ENCODE measurements around the gene TMEM217. TPM values are rescaled to one million over a fixed set of nuclear protein-coding genes. Genes with fewer than 3 reads are reported as not detected.

The TMEM217 gene
- polyA plus RNA-seq, 1 experiment, result 7.7 TPM

DNA sequence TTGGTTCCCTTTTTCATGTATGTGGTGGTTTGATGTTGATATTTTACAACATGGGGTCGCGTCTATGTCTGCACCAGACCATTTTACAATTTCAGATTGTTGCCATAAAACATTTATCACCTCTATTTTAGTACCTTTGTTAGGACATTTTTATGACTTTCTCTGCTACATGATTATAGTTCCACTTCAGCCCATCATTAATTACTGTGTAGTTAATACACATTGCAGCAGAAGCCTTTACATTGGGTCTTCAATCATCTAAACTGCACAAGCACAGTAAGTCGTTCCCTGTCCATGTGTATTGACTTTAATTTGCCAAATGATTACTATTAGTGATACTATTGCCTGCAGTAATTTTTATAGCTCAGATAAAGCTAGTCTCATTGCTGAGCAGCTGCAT is 15.7 kb upstream of the TMEM217 start:
- Histone ChIP-seq H3K9me3 (ENCODE audit: control insufficient read depth, insufficient read depth, low read length) (no peaks in the 10 kb centered on the region), H3K27ac (ENCODE audit: low read depth, low read length) (no peak overlapping the region), H3K27me3 (ENCODE audit: control insufficient read depth, insufficient read depth, low read length) (no peaks in the 10 kb centered on the region), H3K4me3 (ENCODE audit: low read depth, low read length) (no peak overlapping the region)
- TF ChIP-seq, protein P1, sequence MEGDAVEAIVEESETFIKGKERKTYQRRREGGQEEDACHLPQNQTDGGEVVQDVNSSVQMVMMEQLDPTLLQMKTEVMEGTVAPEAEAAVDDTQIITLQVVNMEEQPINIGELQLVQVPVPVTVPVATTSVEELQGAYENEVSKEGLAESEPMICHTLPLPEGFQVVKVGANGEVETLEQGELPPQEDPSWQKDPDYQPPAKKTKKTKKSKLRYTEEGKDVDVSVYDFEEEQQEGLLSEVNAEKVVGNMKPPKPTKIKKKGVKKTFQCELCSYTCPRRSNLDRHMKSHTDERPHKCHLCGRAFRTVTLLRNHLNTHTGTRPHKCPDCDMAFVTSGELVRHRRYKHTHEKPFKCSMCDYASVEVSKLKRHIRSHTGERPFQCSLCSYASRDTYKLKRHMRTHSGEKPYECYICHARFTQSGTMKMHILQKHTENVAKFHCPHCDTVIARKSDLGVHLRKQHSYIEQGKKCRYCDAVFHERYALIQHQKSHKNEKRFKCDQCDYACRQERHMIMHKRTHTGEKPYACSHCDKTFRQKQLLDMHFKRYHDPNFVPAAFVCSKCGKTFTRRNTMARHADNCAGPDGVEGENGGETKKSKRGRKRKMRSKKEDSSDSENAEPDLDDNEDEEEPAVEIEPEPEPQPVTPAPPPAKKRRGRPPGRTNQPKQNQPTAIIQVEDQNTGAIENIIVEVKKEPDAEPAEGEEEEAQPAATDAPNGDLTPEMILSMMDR (IDR thresholded peaks at IDR 0.05; ENCODE audit: low read depth, low read length), result no peak
- DNase-seq (ENCODE audit: low read depth, low spot score), result no peak
- CTCF ChIA-PET, result no interaction called here
- POLR2A ChIA-PET, result interaction anchor here (0.7 kb wide), 1 partner anchor 18 kb away, joined by 7 read pairs; no protein-coding TSS in a partner anchor

GRCh38 chr6:37272834-37273566 is 15.1 kb upstream of the TMEM217 start:
- no peak overlapping the region for H3K27ac ChIP-seq (ENCODE audit: low read depth, low read length)
- CTCF ChIA-PET, result interaction anchor here (0.7 kb wide), 1 partner anchor 419 kb away, joined by 3 read pairs; no protein-coding TSS in a partner anchor
- POLR2A ChIA-PET, result interaction anchor here (0.6 to 0.7 kb wide), 3 partner anchors 11 to 18 kb away, joined by 4 to 7 read pairs (median 4); no protein-coding TSS in a partner anchor
- H3K4me3 ChIP-seq (ENCODE audit: low read depth, low read length), result no peak overlapping the region
- no peaks in the 10 kb centered on the region for H3K27me3 ChIP-seq (ENCODE audit: control insufficient read depth, insufficient read depth, low read length)
- DNase-seq (ENCODE audit: low read depth, low spot score), result no peak
- TF ChIP-seq, protein P1 (IDR thresholded peaks at IDR 0.05; ENCODE audit: low read depth, low read length), result no peak
- H3K9me3 ChIP-seq (ENCODE audit: control insufficient read depth, insufficient read depth, low read length), result no peaks in the 10 kb centered on the region

DNA sequence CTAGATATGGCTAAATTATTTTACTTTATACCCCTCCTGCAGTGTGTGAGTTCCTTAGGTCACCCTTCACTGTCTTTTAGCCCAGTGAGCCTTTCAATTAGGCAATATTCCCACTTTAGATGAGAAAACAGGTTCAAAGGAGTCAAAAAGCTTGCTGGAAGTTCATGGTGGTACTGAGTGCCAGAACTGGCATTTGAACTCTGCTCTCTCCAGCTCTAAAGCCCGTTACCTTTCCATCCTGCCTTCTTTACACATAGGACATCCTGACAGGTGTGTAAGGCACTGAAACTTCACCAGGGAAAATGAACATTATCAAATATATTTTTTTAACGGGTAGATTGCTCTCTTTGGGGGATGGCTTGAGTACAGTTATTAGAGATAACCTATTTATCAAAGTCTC is 11.2 kb upstream of the TMEM217 start:
- ChIA-PET POLR2A (no interaction called here), CTCF (no interaction called here)
- H3K27ac ChIP-seq (ENCODE audit: low read depth, low read length), result no peak overlapping the region
- H3K4me3 ChIP-seq (ENCODE audit: low read depth, low read length), result no peak overlapping the region
- H3K27me3 ChIP-seq (ENCODE audit: control insufficient read depth, insufficient read depth, low read length), result no peaks in the 10 kb centered on the region
- 0 out of 2 replicates have a peak, but pooled peaks cover 3% of the 10 kb centered on the region for H3K9me3 ChIP-seq (ENCODE audit: control insufficient read depth, insufficient read depth, low read length)
- DNase-seq (ENCODE audit: low read depth, low spot score), result no peak
- TF ChIP-seq, protein P1 (IDR thresholded peaks at IDR 0.05; ENCODE audit: low read depth, low read length), result no peak

GRCh38 chr6:37265860-37266259 is 7.9 kb upstream of the TMEM217 start:
- POLR2A ChIA-PET, result no interaction called here
- CTCF ChIA-PET, result interaction anchor here (0.8 to 2.2 kb wide), 2 partner anchors 38 to 236 kb away, joined by 3 to 7 read pairs; no protein-coding TSS in a partner anchor
- TF ChIP-seq, protein P1 (IDR thresholded peaks at IDR 0.05; ENCODE audit: low read depth, low read length), result no peak

DNA sequence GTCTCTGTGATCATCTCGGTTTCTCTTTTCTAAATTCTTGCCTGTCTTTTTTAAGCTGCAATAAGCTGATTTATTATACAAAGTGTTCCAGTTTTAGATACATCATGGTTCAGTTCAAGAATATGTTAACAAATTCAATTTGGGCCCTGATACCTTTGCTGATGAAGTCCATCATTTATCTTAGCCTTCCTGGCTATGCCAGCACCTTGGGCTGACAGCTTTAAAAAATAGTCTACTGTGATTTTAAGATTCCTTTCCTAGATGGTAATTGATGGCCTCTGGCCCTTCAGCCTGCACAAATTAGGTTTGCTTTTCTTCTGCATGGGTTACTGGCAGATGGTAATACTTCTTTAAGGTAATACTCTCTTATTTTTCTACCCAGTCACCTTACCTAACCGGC is 7.1 kb upstream of the TMEM217 start:
- Histone ChIP-seq H3K27me3 (ENCODE audit: control insufficient read depth, insufficient read depth, low read length) (no peaks in the 10 kb centered on the region), H3K9me3 (ENCODE audit: control insufficient read depth, insufficient read depth, low read length) (0 out of 2 replicates have a peak, but pooled peaks cover 3% of the 10 kb centered on the region), H3K27ac (ENCODE audit: low read depth, low read length) (no peak overlapping the region), H3K4me3 (ENCODE audit: low read depth, low read length) (no peak overlapping the region)
- TF ChIP-seq, protein P1 (IDR thresholded peaks at IDR 0.05; ENCODE audit: low read depth, low read length), result no peak
- DNase-seq (ENCODE audit: low read depth, low spot score), result no peak
- ChIA-PET CTCF (interaction anchor here (2.2 kb wide), 1 partner anchor 39 kb away, joined by 7 read pairs; no protein-coding TSS in a partner anchor), POLR2A (interaction anchor here (0.6 kb wide), 1 partner anchor 127 kb away, joined by 4 read pairs; no protein-coding TSS in a partner anchor)

More at GRCh38 chr6:37265860-37266259, 7.9 kb upstream of the TMEM217 start:
- Histone ChIP-seq H3K9me3 (ENCODE audit: control insufficient read depth, insufficient read depth, low read length) (0 out of 2 replicates have a peak, but pooled peaks cover 3% of the 10 kb centered on the region), H3K27ac (ENCODE audit: low read depth, low read length) (no peak overlapping the region), H3K27me3 (ENCODE audit: control insufficient read depth, insufficient read depth, low read length) (no peaks in the 10 kb centered on the region), H3K4me3 (ENCODE audit: low read depth, low read length) (no peak overlapping the region)
- no peak for DNase-seq (ENCODE audit: low read depth, low spot score)

Data from AG04450 (cell line).